HEK293 (cell line): Measurements from ENCODE around the gene TRAF7.

ENCODE experiments used
- KLF1 ChIP-seq: fragments of 450-650 bp; formaldehyde crosslinking; IDR thresholded peaks from 2 replicates; pipeline ENCODE4 v1.5.1; 2016; ENCODE audit warnings: missing biosample characterization, missing genetic modification characterization
- SP3 ChIP-seq: fragments of 450-650 bp; formaldehyde crosslinking; IDR thresholded peaks from 2 replicates; pipeline ENCODE4 v1.5.1; 2016; ENCODE audit warnings: missing biosample characterization, missing genetic modification characterization
- TF ChIP-seq, protein P1 (sequence below): fragments of 450-650 bp; formaldehyde crosslinking; IDR thresholded peaks from 2 replicates; pipeline ENCODE4 v1.5.1; 2016; ENCODE audit warnings: missing biosample characterization, missing genetic modification characterization

DNA sequence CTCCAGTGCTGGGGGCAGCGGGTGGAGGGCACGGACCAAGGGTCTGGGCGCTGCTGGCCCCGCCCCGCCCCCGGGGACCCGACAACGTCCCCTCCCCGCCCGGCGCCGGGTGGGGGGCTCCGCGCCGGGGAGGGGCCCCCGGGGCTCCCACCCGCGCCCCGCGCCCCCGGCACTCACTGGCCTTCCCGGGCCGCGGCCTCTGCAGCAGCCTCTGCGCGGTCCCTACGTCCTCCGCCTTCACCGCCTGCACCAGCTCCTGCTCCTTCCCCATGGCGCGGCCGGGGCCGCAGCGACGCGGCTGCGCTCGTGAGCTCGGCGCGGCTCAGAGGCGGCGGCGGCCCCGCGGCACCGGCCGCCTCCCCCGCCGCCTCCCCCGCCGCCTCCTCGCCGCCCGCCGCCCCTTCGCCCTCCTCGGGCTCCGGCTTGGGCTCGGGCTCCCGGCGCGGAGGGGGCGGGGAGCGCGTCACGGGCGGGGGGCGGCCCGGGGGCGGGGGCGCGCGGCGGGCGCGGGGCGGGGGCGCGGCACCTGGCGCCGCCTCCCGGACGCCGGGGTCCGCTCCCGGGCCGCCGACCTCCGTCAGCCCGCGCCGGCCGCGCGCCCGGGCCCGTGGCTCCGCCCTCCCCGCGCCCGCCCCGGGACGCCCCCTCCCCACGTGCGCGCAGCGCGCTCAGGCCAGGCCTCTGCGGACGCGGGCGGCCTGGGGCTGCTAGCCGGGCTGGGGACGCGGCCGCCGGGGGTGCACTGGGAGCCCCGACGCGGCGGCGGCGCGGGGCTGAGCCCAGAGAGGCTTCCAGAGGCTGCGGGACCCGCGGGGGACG, 40.8 kb downstream of the TRAF7 start, which contains the start of gene CASKIN1:
- TF ChIP-seq SP3 (tag by site-specific recombination) (no peak), KLF1 (tag by site-specific recombination) (no peak)
- TF ChIP-seq, protein P1, sequence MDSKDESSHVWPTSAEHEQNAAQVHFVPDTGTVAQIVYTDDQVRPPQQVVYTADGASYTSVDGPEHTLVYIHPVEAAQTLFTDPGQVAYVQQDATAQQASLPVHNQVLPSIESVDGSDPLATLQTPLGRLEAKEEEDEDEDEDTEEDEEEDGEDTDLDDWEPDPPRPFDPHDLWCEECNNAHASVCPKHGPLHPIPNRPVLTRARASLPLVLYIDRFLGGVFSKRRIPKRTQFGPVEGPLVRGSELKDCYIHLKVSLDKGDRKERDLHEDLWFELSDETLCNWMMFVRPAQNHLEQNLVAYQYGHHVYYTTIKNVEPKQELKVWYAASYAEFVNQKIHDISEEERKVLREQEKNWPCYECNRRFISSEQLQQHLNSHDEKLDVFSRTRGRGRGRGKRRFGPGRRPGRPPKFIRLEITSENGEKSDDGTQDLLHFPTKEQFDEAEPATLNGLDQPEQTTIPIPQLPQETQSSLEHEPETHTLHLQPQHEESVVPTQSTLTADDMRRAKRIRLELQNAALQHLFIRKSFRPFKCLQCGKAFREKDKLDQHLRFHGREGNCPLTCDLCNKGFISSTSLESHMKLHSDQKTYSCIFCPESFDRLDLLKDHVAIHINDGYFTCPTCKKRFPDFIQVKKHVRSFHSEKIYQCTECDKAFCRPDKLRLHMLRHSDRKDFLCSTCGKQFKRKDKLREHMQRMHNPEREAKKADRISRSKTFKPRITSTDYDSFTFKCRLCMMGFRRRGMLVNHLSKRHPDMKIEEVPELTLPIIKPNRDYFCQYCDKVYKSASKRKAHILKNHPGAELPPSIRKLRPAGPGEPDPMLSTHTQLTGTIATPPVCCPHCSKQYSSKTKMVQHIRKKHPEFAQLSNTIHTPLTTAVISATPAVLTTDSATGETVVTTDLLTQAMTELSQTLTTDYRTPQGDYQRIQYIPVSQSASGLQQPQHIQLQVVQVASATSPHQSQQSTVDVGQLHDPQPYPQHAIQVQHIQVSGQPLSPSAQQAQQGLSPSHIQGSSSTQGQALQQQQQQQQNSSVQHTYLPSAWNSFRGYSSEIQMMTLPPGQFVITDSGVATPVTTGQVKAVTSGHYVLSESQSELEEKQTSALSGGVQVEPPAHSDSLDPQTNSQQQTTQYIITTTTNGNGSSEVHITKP (tag by site-specific recombination), result no peak
